Dendritic cell treated with granulocyte-macrophage colony-stimulating factor and Interleukin-4, amounts not matched to agents 40 ng/mL and 50 ng/mL, for 4 days (primary cell): ENCODE data around the gene EPHA5.

Experiments
- H3K27ac Mint-ChIP-seq: one replicate; pipeline ENCODE4 v1.8.0; 2022; ENCODE audit warnings: mild to moderate bottlenecking, mixed read lengths
- H3K27me3 Mint-ChIP-seq: one replicate; pipeline ENCODE4 v1.8.0; 2022; ENCODE audit warnings: mild to moderate bottlenecking, mixed read lengths
- H3K36me3 Mint-ChIP-seq: one replicate; pipeline ENCODE4 v1.8.0; 2022; ENCODE audit warnings: low read depth, mixed read lengths
- H3K4me1 Mint-ChIP-seq: one replicate; pipeline ENCODE4 v1.8.0; 2022; ENCODE audit warnings: low read depth, mixed read lengths
- H3K4me3 Mint-ChIP-seq: one replicate; pipeline ENCODE4 v1.8.0; 2022; ENCODE audit warnings: mild to moderate bottlenecking, moderate library complexity, mixed read lengths
- H3K9me3 Mint-ChIP-seq: one replicate; pipeline ENCODE4 v1.8.0; 2022; ENCODE audit warnings: mixed read lengths
- intact Hi-C: fragments of 100-400 bp; cut with micrococcal nuclease; formaldehyde crosslinking; loops from one replicate; pipeline ENCODE4 v1.15.0; 2022

EPHA5 gene

DNA sequence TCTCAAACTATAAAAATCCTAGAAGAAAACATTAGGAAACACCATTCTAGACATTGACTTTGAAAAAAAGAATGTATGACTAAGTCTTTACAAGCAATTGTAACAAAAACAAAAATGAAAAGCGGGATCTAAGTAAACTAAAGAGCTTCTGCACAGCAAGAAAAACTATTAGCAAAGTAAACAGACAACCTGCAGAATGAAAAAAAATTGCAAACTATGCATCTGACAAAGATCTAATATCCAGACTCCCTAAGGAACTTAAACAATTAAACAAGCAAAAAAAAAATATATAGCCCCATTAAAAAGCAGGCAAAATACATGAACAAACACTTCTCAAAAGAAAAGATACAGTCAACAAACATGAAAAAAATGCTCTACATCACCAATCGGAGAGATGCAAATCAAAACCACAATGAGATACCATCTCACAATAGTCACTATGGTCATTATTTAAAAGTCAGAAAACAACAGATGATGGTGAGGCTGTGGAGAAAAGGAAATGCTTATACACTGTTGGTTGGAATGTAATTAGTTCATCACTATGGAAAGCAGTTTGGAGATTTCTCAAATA, 168.1 kb downstream of the EPHA5 start:
- Mint-ChIP-seq H3K36me3 (no peaks in the 10 kb centered on the region), H3K27ac (no peak overlapping the region), H3K9me3 (no peaks in the 10 kb centered on the region), H3K4me1 (no peaks in the 10 kb centered on the region), H3K4me3 (no peak overlapping the region), H3K27me3 (no peaks in the 10 kb centered on the region)
- intact Hi-C loops, result no loop called here

DNA sequence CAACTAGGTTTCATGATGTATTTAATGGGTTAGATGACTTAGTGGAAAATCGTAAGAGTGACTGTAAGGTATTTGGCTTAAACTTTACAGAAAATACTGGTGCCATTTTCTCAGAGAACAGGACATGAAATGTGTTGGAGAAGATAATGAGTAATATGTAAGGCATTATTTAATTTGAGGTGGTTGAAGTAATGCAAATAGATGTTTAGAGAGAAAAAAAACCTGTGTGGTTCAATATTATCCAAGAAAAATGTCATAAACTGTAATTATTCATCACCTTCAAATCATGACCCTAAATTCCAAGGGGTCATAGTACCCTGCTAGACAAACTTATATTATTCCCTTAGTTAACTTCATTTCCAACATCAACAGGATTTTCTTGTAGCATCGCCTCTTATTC, 171.7 kb downstream of the EPHA5 start:
- no peak overlapping the region for H3K4me3 Mint-ChIP-seq
- intact Hi-C loops, result no loop called here
- H3K27ac Mint-ChIP-seq, result no peak overlapping the region
- no peaks in the 10 kb centered on the region for H3K27me3 Mint-ChIP-seq
- no peaks in the 10 kb centered on the region for H3K9me3 Mint-ChIP-seq
- no peaks in the 10 kb centered on the region for H3K36me3 Mint-ChIP-seq
- H3K4me1 Mint-ChIP-seq, result no peaks in the 10 kb centered on the region

DNA sequence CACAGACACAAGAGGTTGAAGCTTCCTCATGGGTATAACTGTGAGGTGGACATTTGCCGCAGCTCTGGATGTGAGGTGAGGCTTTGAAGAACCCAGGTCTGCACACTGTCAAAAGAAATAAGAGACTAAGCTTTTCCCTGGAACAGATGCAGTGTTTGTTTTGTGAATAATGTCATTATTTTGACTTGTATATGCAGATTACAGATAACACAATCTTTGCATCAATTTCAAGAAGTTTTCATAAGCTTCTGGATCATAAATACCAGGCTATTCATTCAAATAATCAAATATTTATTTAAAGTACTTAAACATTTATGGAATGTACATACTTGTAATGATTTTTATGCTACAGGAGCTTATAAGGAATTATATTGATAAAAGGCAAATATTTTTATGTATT, 174.8 kb downstream of the EPHA5 start:
- no peaks in the 10 kb centered on the region for H3K36me3 Mint-ChIP-seq
- intact Hi-C loops, result no loop called here
- H3K27ac Mint-ChIP-seq, result no peak overlapping the region
- H3K27me3 Mint-ChIP-seq, result no peaks in the 10 kb centered on the region
- no peak overlapping the region for H3K4me3 Mint-ChIP-seq
- H3K4me1 Mint-ChIP-seq, result no peaks in the 10 kb centered on the region
- H3K9me3 Mint-ChIP-seq, result no peaks in the 10 kb centered on the region

DNA sequence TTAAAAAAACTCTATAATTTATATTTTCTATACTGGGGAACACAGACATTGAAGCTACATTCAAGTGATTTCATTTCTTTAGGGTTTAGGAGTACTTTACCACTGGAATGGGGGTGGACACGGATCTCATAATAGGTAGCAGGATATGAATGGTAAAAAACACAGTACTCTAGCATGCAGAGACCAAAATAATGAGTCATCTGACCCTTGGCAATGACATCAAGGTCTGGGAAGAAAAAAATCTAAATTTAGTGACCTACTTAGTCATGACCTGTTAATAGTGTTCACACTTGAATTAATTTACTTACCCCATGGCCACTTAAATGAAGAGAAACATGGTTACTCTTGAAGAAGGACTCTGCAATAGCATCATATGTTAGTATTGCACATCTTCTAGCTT, 187.9 kb downstream of the EPHA5 start:
- no peaks in the 10 kb centered on the region for H3K4me1 Mint-ChIP-seq
- no peaks in the 10 kb centered on the region for H3K36me3 Mint-ChIP-seq
- no peak overlapping the region for H3K27ac Mint-ChIP-seq
- no peaks in the 10 kb centered on the region for H3K9me3 Mint-ChIP-seq
- no peak overlapping the region for H3K4me3 Mint-ChIP-seq
- no peaks in the 10 kb centered on the region for H3K27me3 Mint-ChIP-seq
- intact Hi-C loops, result no loop called here

DNA sequence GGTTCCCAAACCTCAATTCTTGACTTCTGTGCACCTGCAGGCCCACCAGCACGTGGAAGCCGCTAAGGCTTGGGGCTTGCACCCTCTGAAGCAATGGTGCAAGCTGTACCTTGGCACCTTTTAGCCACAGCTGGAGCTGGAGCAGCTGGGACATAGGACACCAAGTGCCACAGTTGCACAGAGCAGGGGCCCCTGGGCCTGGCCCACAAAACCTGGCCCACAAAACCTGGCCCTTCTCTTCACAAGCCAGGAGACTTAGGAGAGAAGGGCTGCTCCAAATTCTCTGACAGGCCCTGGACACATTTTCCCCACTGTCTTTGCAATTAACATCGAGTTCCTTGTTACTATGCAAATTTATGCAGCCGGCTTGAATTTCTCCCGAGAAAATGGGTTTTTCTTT, 197.8 kb downstream of the EPHA5 start:
- Mint-ChIP-seq H3K4me1 (no peaks in the 10 kb centered on the region), H3K4me3 (no peak overlapping the region), H3K27me3 (no peaks in the 10 kb centered on the region), H3K36me3 (no peaks in the 10 kb centered on the region), H3K27ac (no peak overlapping the region), H3K9me3 (no peaks in the 10 kb centered on the region)
- intact Hi-C loops, result no loop called here

DNA sequence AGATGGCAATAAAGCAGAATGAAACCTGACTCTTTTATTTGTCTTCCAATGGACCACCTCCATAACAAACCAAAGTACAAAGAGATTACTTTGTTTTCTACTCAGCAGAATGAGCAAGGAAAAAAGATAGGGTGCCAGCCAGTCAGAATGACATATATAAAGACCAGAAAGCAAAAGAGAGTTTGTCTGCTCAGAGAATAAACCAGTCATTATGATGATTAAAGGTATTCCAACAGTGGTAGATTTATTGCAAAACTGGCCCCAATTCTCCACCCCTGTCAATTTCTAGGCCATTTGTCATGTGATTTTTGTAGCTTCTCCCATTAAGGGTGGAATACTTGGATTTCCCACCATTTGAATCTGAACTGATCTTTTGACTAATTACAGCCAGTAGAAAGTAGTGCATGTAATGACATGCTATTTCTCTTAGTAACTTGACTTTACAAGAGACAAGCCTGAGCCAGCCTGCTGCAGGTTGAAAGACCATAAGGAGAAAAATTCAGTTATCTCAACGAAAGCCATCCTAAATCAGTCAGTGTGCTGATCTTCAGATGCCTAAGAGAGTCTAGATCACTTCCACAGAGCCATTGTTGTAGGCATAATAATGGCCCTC, 203.1 kb downstream of the EPHA5 start:
- no peaks in the 10 kb centered on the region for H3K36me3 Mint-ChIP-seq
- H3K9me3 Mint-ChIP-seq, result no peaks in the 10 kb centered on the region
- H3K27ac Mint-ChIP-seq, result no peak overlapping the region
- no peaks in the 10 kb centered on the region for H3K4me1 Mint-ChIP-seq
- no peaks in the 10 kb centered on the region for H3K27me3 Mint-ChIP-seq
- H3K4me3 Mint-ChIP-seq, result no peak overlapping the region
- intact Hi-C loops, result no loop called here

DNA sequence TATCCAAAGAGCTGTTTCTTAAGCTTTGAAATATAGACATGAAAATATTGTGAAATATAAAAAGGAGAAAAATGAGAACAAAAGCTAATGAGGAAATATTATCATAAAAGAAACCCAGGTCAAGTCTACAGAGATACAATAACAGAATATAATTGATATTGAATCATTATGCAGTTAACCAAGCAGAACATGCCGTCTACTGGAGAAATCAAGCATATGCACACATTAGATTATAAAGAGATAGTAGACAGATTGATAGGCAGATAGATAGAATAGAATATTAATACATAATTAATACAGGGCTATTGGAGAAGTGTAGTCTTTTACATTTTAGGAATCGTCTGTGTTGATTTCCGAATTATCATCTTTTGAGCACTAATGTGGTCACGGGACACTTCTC, 208.5 kb downstream of the EPHA5 start:
- Mint-ChIP-seq H3K4me3 (no peak overlapping the region), H3K9me3 (no peaks in the 10 kb centered on the region), H3K27ac (no peak overlapping the region), H3K4me1 (no peaks in the 10 kb centered on the region), H3K27me3 (no peaks in the 10 kb centered on the region), H3K36me3 (no peaks in the 10 kb centered on the region)
- intact Hi-C loops, result no loop called here

DNA sequence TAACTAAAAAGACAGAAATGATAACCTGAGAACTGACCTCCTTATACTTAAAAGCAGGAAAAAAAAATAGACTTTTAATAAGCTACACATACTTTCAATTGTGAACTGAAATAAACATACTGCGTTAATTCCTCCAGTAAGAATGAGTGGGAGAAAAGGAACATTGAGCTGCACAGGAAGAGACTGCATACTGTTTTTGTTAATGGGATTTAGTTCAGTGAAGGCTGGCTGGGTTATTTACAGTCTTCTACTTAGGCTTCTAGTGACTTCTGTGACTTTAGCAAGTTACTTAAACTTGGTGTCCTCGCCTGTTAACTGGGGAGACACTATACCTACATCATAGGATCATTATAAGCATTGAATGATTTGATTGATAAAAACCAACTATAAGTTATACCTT, 213.3 kb downstream of the EPHA5 start:
- H3K4me1 Mint-ChIP-seq, result no peaks in the 10 kb centered on the region
- no peak overlapping the region for H3K4me3 Mint-ChIP-seq
- intact Hi-C loops, result no loop called here
- no peak overlapping the region for H3K27ac Mint-ChIP-seq
- no peaks in the 10 kb centered on the region for H3K27me3 Mint-ChIP-seq
- no peaks in the 10 kb centered on the region for H3K36me3 Mint-ChIP-seq
- H3K9me3 Mint-ChIP-seq, result no peaks in the 10 kb centered on the region

DNA sequence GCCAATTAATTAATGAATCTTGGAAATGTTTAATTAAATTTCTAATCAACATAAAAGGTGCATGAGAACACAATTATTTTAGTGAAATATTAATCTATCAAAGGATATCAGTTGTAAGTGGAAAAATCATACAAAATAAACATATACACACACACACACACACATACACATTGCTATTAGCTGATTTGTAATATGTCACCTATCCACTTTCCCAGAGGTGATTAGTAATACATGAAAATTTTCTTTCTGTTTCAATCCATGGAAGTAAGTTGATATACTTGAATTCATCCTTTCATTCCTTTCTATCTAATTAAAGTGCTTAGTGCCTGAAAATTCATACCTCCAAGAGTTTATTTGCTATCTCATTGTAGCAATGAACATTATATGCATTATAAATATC, 213.7 kb downstream of the EPHA5 start:
- Mint-ChIP-seq H3K27me3 (no peaks in the 10 kb centered on the region), H3K4me3 (no peak overlapping the region), H3K36me3 (no peaks in the 10 kb centered on the region), H3K4me1 (no peaks in the 10 kb centered on the region), H3K27ac (no peak overlapping the region), H3K9me3 (no peaks in the 10 kb centered on the region)
- intact Hi-C loops, result no loop called here

DNA sequence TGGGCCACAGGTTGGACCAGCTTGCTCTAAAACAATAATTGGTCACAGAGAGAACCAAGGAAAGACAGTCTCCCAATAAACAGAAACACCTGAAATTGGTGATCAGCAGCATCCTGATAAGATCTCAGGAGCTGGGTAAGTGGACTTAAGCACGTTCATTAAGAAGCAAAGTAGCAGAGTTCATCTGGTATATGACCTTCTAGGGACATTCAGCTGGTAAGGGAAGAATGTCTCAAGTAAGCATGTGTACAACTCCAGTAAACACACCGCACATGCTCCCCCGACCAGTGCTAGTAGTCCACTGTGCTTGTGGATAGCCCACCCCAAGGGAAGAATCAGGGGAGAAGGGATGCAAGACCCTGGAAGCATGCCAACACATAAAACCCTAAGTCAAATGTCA, 216.9 kb downstream of the EPHA5 start:
- no peaks in the 10 kb centered on the region for H3K27me3 Mint-ChIP-seq
- H3K9me3 Mint-ChIP-seq, result no peaks in the 10 kb centered on the region
- H3K4me3 Mint-ChIP-seq, result no peak overlapping the region
- H3K4me1 Mint-ChIP-seq, result no peaks in the 10 kb centered on the region
- H3K36me3 Mint-ChIP-seq, result no peaks in the 10 kb centered on the region
- H3K27ac Mint-ChIP-seq, result no peak overlapping the region
- intact Hi-C loops, result no loop called here

DNA sequence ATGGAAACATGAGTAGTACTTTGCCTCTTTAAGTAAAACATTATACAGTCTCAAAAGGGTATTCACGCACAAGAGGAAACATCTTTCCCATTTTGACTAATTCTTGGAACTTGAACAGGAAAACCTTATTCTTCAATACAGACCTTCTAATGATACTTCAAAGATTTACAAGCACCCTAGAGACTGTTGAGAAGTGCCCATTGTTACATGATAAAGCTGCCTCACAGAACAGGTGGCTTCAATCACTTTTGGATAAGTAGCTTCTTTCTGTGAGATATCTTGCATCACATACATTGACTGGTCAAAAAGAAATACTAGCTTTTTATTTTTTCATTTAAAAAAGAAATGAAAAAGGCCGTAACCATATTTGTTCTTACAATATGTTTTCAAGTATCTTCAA, 219.4 kb downstream of the EPHA5 start:
- intact Hi-C loops, result no loop called here
- no peak overlapping the region for H3K4me3 Mint-ChIP-seq
- no peaks in the 10 kb centered on the region for H3K27me3 Mint-ChIP-seq
- no peak overlapping the region for H3K27ac Mint-ChIP-seq
- H3K9me3 Mint-ChIP-seq, result no peaks in the 10 kb centered on the region
- H3K4me1 Mint-ChIP-seq, result no peaks in the 10 kb centered on the region
- no peaks in the 10 kb centered on the region for H3K36me3 Mint-ChIP-seq

DNA sequence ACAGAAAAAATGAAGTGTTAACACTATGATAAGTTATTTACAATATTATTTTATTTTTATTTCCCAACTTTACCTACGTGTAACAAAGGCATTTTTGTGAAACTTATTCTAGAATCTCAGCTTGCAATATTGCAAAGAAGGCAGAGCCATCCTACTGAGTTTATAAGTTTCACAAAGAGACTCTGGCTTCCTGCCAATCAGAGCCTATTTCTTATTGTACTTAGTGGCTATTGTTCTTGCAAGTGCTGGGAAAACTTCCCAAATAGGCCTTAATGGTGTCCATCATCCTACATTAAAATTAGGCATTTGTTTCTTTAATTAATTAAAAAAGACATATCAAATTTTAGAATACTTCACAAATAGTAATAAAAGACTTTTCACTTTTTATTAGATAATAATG, 233.2 kb downstream of the EPHA5 start:
- intact Hi-C loops, result no loop called here

DNA sequence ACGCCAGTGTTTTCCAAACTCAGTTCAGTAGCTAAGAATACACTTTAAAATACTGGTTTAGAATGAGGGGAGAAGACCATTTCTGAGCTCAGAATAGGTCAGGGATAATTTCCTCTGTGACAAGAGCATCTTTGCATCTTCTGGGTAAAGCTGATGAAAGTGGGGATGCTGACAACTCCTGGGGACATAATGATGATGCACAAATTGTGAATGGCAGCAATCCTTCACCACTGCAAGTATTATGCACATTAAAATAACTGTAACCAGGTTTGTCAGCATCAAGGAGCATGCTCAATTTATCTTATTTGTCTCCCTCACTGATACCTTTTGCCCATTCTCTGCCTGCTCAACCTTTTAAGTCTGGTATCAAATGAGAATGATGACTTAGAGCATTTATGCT, 248.2 kb downstream of the EPHA5 start:
- H3K4me1 Mint-ChIP-seq, result no peaks in the 10 kb centered on the region
- no peaks in the 10 kb centered on the region for H3K27me3 Mint-ChIP-seq
- no peak overlapping the region for H3K27ac Mint-ChIP-seq
- no peaks in the 10 kb centered on the region for H3K36me3 Mint-ChIP-seq
- H3K4me3 Mint-ChIP-seq, result no peak overlapping the region
- H3K9me3 Mint-ChIP-seq, result no peaks in the 10 kb centered on the region
- intact Hi-C loops, result no loop called here

More for the DNA sequence above, 233.2 kb downstream of the EPHA5 start:
- H3K27me3 Mint-ChIP-seq, result no peaks in the 10 kb centered on the region
- no peaks in the 10 kb centered on the region for H3K4me1 Mint-ChIP-seq
- no peaks in the 10 kb centered on the region for H3K36me3 Mint-ChIP-seq
- H3K4me3 Mint-ChIP-seq, result no peak overlapping the region
- H3K9me3 Mint-ChIP-seq, result no peaks in the 10 kb centered on the region
- no peak overlapping the region for H3K27ac Mint-ChIP-seq

DNA sequence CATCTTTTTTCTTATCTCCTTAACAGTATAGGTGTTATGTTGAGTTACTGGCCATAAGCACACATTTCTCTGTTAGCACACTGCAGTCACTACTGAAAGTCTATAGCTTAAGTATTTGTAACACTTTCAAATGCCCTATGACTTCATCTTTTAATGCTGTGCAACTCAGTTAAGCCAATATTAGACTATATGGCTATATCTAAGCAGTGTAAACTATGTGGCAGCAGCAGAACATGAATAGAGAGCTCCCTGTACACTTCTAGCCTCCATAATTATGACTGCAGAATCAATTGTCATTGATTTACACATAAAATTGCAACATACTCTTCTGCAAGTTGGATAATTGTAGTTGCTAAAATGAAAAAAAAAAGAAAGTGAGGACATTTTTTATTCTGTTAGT, 250.3 kb downstream of the EPHA5 start:
- no peaks in the 10 kb centered on the region for H3K36me3 Mint-ChIP-seq
- no peaks in the 10 kb centered on the region for H3K4me1 Mint-ChIP-seq
- no peak overlapping the region for H3K27ac Mint-ChIP-seq
- no peaks in the 10 kb centered on the region for H3K27me3 Mint-ChIP-seq
- H3K4me3 Mint-ChIP-seq, result no peak overlapping the region
- H3K9me3 Mint-ChIP-seq, result no peaks in the 10 kb centered on the region
- intact Hi-C loops, result no loop called here

DNA sequence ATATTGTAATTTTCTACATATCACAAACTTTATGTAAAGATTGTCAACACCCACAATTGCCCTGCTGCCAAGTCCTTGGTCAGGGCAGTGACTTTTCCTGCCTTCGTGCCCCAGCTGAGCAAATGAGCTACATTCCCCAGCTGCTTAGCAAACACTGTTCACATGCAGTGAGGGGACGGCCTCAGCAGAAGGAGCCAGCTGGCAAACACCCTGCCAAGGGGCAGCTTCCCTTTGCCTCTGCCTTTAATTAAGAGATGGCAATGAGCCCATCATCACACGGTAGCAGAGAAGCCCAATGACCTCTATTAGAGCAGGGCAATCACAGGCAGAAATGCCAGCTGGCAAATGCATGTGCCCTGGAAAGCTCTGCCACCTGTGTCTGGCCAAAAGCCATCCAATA, 253.4 kb downstream of the EPHA5 start:
- intact Hi-C loops, result no loop called here
- Mint-ChIP-seq H3K4me1 (no peaks in the 10 kb centered on the region), H3K36me3 (no peaks in the 10 kb centered on the region), H3K27me3 (no peaks in the 10 kb centered on the region), H3K4me3 (no peak overlapping the region), H3K27ac (no peak overlapping the region), H3K9me3 (no peaks in the 10 kb centered on the region)
